GM18505 (cell line): ENCODE results near the gene NELL1.

Experiments
- ATAC-seq: cut with Tn5 transposase; IDR thresholded peaks from one replicate; pipeline ENCODE4 v1.9.1; 2021; ENCODE audit not compliant: unreplicated experiment
- POLR2A ChIP-seq: IDR thresholded peaks from 4 replicates; pipeline ENCODE4 v1.6.1; 2011; ENCODE audit warnings: borderline replicate concordance; ENCODE audit not compliant: insufficient read depth, insufficient read length; ENCODE audit errors: extremely low read depth

The NELL1 gene

DNA sequence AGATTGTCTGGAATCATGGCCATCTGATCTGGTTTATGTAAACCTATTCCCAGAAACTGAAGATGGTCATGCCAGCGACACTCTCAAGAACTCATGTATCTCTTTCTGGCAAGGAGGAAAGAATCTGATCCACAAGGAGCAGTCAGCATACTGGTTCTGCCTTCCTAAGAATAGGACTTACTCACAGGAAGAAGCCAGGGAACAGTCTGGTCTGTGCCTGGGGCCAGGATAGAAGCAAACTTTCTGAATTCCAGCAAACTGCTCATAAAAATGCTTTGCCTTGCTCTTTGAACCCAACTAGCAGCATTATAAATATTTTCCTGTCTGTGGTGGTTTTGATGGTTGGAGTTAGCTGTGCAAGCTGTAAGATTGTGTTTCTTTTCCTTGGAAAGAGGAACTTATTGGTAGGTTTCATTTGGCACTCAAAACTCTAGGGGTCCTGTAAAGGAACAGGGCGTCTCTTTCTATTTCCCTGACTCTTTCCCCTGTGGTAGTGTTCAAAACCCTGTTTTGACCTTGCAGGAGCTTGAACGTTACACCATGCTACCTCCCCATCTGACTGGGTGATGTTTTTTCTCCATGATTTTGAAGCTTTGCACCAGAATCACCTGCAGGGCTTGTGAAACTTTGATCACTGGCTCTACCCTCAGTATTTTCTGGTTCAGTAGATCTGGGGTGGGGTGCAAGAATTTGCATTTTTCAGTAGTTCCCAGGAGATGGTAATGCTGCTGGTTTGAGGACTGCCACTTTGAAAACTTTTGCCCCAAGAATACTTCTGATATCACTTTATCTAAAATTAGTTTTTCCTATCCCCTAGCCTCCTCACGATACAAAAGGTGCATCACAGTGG is 895.7 kb downstream of the NELL1 start:
- no peak for TF ChIP-seq POLR2A
- ATAC-seq: no peak

DNA sequence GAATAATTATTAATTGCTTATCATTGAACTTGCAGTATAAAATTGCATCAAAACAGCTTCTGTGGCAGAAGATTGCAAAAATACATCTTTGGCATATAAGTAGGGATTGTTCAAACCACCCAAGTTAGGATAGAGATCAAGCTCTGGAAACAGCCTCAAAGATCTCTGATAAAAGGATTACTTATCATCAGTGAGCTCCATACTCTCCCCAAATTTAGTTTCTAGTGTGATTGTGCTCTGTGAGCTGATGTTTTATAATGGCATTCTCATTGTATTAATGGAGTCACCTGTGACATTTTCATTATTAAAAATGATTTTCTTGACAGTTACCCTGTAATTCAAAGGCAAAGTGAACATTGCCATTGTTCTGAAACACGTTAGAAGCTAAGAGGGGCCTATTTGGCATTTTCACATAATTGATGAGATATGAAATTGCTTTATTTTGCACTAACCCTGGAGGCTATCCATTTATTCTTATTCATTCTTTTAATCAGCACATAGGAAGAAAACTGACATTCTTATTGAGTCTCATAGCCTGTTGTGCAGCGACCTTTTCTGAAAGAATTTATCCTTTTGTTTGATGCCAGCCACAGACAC is 897.2 kb downstream of the NELL1 start:
- TF ChIP-seq POLR2A: no peak

DNA sequence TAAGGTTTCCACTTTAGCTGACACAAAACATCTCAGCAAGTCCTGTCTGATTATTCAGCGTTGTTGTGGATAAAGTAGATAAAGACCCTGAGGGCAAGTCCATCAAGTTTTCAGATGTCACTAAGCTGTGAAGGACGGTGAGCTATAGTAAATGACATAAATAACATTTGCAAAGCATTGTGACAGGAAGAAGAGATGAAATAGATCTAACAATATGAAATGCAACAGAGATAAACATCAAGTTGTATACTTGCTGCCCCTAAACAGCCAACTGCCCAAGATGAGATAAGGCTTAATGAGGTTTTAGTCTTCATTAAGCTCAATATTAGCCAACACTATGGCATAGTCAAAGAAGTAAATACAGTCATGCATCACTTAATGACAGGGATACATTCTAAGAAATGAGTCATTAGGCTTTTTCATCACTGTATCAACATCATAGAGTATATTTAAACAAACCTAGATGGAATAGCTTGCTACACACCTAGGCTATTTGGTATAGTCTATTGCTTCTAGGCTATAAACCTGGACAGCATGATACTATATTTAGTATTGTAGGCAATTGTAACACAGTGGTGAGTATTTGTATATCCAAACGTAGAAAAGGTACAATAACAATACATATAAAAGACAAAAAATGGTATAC is 898.4 kb downstream of the NELL1 start:
- no peak for ATAC-seq
- TF ChIP-seq POLR2A: no peak

More for the DNA sequence above, 897.2 kb downstream of the NELL1 start:
- no peak for ATAC-seq

DNA sequence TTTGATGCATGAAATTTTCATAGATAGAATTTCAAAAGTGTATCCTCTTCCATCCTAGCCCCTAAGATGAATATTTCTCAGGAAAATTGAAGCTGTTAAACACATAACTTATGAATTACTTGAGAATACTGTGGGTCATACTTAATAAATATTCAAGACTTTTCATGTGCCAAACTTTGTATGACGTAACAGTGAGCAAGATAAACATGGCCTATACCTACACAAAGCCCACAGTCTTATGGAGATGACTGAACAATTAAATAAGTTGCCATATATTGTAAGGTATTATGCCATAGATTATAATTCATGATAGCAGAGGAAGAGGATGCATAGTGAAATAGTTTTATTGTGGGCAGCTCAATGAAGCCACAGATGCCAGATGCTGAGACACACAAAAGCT is 902.8 kb downstream of the NELL1 start:
- ATAC-seq: no peak
- no peak for TF ChIP-seq POLR2A

DNA sequence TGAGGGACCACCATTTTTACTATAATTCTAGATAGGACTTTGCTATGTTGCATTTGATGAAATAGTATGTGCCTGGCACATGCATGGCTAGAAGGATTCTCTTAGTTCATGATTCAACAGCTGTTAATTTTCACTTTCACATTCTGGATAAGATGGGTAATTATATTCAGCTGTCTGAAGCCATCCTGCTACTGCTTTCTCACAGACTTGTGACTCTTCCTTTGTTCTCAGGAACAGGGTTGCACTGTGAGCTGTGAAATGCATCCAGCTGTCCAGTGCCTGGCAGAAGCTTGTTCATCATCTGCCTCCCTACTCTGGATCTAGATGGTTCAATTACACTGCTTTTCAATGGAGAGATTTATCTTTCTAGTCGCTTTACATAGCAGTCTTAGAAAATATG is 913.4 kb downstream of the NELL1 start:
- ATAC-seq: no peak
- TF ChIP-seq POLR2A: no peak

DNA sequence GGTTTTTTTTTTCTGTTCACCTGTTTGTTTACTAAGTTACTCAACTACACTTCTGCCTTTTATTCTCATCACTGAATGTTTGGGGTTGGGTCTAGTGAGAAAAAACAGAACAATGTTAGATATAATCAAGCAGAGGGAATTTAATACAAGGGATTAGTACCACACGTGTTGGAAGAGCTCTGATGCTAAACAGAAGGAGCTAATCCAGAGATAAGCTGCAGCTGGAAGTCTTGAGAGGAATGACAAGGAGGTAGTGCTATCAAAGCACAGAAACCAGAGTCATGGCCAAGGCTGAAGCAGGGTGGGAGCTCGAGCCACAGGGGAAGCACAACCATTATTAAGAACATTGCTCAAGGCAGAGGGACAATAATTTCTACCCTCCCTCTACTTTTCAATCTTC is 919.4 kb downstream of the NELL1 start:
- ATAC-seq: no peak

DNA sequence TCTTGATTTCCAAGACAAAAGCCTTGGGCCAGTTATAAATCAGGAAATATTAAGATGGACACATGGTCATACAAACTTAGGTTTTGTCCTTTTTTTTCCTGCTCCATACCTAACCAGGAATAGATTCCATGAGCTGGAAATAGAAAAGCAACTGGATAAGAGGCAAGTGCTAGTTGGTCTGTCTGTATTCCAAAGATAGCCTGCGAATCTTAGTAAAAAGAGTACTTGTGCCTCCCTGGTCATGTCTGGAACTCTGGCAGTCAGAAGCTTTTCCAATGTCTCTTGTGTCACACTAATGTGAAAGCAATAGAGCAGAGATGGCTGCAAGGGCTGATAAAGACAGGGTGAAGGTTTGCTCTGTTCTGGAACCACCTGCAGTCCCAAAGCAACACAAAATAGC is 933.3 kb downstream of the NELL1 start:
- no peak for TF ChIP-seq POLR2A
- no peak for ATAC-seq

More for the DNA sequence above, 919.4 kb downstream of the NELL1 start:
- TF ChIP-seq POLR2A: no peak

DNA sequence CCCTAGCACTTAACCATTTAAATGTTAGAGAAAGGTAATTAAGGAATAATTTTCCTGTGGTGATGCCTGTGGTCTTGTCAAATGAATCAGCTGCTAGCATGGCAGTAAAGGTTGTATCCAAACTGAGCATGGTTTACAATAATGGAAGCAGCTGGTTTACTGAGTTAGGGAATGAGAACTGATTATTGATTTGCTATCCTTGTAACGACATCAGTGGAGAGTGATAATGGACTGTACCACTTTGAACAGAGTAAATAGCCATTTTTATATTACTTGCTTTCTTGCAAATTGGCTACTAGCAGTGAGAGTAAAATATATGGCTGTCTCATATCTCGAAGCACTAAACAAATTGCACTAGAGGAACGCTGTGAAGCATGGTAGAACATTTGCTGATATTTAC is 934.5 kb downstream of the NELL1 start:
- no peak for ATAC-seq
- TF ChIP-seq POLR2A: no peak

DNA sequence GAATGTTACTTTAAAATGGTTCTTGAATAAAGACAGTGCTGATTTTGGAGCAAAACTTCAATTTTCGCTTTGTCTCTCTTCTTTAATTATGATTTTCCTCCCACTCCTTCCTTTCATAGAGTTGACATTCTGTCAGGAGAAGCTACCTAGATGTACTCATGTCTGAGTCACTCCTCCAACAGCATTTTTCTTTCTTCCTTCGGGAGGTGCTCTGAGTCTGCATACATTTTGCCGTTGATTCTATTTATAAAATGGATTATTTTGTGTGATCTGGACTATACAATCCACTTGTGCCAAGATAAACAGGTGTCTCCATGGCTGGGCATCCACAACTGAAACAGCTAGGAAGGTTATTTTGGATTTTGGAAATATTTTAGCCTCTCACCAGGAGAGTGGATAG is 935.2 kb downstream of the NELL1 start:
- ATAC-seq: no peak
- no peak for TF ChIP-seq POLR2A

DNA sequence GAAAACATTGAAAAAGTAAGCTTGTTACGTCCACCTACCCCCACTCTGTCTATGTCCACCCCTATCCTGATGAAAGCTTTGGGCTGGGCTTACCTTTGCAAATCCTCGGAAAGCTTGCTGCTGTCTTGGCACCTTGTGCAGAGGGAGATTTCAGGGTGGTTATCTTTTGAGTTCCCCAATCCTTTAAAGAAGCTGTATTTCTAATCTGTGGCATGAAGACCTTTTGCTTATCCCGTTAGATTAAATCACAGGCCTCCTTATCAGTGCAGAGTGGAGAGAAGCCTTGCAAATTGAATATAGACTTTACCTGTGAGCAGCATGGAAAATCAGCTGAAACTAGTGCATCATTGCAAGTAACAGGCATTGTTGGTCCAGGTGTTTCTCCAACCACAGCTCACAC is 942.9 kb downstream of the NELL1 start:
- no peak for TF ChIP-seq POLR2A
- no peak for ATAC-seq

DNA sequence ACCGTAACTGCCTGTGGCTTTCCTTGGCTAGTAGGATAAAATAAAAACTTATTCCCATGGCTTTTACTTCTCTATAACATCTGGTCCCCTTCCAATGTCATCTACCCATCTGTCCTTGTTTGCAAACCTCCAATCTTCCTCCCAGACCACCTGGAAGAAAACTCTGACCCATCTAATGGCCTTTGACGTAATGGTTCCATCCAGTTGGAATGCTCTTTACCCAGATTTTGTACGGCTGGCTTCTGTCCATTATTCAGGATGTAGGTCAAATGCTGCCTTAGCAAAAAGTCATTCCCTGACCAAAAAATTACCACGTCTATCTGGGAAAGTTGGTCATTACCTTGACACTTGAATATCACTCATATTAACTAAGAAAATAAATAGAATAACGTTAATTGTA is 945.6 kb downstream of the NELL1 start:
- ATAC-seq: no peak
- TF ChIP-seq POLR2A: no peak

DNA sequence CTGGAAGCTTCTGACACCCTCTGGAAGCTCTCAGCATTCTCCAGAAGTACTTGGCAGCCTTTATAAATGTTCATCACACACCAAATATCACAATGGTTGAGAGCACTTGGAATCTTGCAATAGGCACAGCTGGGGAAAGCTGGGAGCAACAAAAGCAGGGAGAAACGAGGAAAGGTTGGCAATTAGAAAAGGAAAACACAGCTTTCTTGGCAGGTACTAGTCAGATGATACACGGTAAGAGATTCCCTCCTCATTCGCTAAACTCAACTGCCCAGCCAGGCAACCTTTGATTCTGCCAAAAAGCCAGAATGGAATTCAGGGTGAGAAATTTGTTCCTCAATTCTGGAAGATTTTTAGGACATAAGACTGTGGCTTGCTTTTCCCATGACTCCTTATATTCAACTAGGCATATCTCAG is 946.6 kb downstream of the NELL1 start:
- no peak for ATAC-seq
- no peak for TF ChIP-seq POLR2A

DNA sequence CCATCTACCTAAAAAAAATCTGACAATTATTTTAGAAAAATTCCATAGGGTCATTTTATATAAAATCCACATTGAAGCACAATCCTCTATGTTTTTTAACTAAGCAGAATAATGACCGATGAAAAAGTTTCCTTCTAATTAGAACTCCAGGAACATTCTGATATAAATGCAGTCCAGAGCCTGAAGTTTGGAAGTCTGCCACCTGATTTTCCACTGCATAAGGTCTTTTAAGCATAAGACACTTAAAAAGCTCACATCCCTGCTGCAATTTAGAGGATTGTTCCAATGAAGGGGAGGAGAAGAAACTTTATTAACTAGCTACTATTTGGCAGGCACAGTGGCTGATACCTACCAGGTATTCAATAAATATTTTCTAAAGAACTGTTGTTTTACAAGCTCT is 953.2 kb downstream of the NELL1 start:
- no peak for ATAC-seq
- no peak for TF ChIP-seq POLR2A

DNA sequence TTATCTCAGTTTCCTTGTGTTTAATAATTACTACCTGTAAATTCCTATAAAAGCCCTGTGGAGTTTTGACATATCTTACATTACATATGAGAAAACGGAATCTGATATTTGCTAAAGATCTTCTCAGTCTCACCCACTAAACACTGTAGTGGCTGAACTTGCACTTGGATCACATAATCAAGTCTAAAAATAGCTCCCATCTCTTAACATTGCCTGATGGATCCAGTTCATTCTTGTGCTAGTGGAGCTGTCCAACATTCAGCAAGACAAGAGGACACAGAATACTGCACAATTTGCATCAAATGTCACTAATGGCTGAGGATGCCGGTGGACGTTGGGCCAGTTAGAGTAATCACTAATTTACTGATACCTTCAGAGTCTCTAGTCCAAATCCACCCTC is 953.6 kb downstream of the NELL1 start:
- no peak for ATAC-seq
- no peak for TF ChIP-seq POLR2A
